WTC11 (cell line): ENCODE measurements around the gene ERC2. TPM values are rescaled to one million over a fixed set of nuclear protein-coding genes. Genes with fewer than 3 reads are reported as not detected.

Experiments used
- ATAC-seq: fragments of 200-7000 bp; cut with Tn5 transposase; 2 replicates; pipeline ENCODE4 v1.10.0; 2021; ENCODE audit warnings: mild to moderate bottlenecking, moderate library complexity
- CTCF ChIA-PET: fragments of 300-600 bp; sonication (Branson Sonifier 250); formaldehyde crosslinking; loops from one replicate; lab custom pipeline; 2021; ENCODE audit warnings: antibody characterized with exemption; lab: Charles Lee
- POLR2A ChIA-PET: fragments of 350-600 bp; sonication (Branson Sonifier 250); formaldehyde crosslinking; loops from one replicate; lab custom pipeline; 2021; ENCODE audit warnings: antibody characterized with exemption; lab: Charles Lee
- DNase-seq: peaks from one replicate; pipeline ENCODE4 v3.0.0; 2021; ENCODE audit warnings: low spot score
- H3K27ac Mint-ChIP-seq: 2 replicates; pipeline ENCODE4 v1.8.0; 2021; ENCODE audit warnings: mixed read lengths
- H3K27me3 Mint-ChIP-seq: 2 replicates; pipeline ENCODE4 v1.8.0; 2021; ENCODE audit warnings: low read depth, mild to moderate bottlenecking, moderate library complexity, mixed read lengths
- H3K36me3 Mint-ChIP-seq: 2 replicates; pipeline ENCODE4 v1.8.0; 2021; ENCODE audit warnings: mixed read lengths
- H3K4me1 Mint-ChIP-seq: 2 replicates; pipeline ENCODE4 v1.8.0; 2022; ENCODE audit warnings: mixed read lengths
- H3K4me3 Mint-ChIP-seq: 2 replicates; pipeline ENCODE4 v1.8.0; 2021; ENCODE audit warnings: mild to moderate bottlenecking, moderate library complexity, mixed read lengths
- H3K9me3 Mint-ChIP-seq: 2 replicates; pipeline ENCODE4 v1.8.0; 2021; ENCODE audit warnings: mixed read lengths
- ATF1 ChIP-seq: sonication (generic); formaldehyde crosslinking; IDR thresholded peaks from 2 replicates; pipeline ENCODE4 v1.8.1; 2023; ENCODE audit warnings: mild to moderate bottlenecking, moderate library complexity, missing genetic modification reagents
- CREM ChIP-seq: sonication (generic); formaldehyde crosslinking; IDR thresholded peaks from 2 replicates; pipeline ENCODE4 v1.8.1; 2022; ENCODE audit warnings: mild to moderate bottlenecking, missing genetic modification reagents, moderate library complexity
- EMX1 ChIP-seq: fragments of 250-450 bp; sonication (Bioruptor Pico); IDR thresholded peaks from 2 replicates; pipeline ENCODE4 v1.8.0; 2021; ENCODE audit warnings: mild to moderate bottlenecking
- FOXJ3 ChIP-seq: sonication (generic); formaldehyde crosslinking; IDR thresholded peaks from 2 replicates; pipeline ENCODE4 v1.9.0; 2021; ENCODE audit warnings: missing genetic modification reagents, mild to moderate bottlenecking, borderline replicate concordance
- GTF2I ChIP-seq: fragments of 250-450 bp; sonication (Bioruptor Pico); conservative IDR thresholded peaks from 2 replicates; pipeline ENCODE4 v1.4.0; 2021; ENCODE audit warnings: mild to moderate bottlenecking
- NFYB ChIP-seq: sonication (generic); formaldehyde crosslinking; conservative IDR thresholded peaks from 2 replicates; pipeline ENCODE4 v1.8.0; 2022; ENCODE audit warnings: low read depth, missing genetic modification reagents
- PRRX2 ChIP-seq: fragments of 250-450 bp; sonication (Bioruptor Pico); IDR thresholded peaks from 2 replicates; pipeline ENCODE4 v1.8.0; 2021; ENCODE audit warnings: mild to moderate bottlenecking
- SMAD3 ChIP-seq: sonication (generic); formaldehyde crosslinking; IDR thresholded peaks from 2 replicates; pipeline ENCODE4 v1.8.0; 2022; ENCODE audit warnings: missing genetic modification reagents, mild to moderate bottlenecking, borderline replicate concordance
- SMAD4 ChIP-seq: sonication (generic); formaldehyde crosslinking; IDR thresholded peaks from 2 replicates; pipeline ENCODE4 v1.8.0; 2022; ENCODE audit warnings: mild to moderate bottlenecking, missing genetic modification reagents
- SP1 ChIP-seq: sonication (generic); formaldehyde crosslinking; conservative IDR thresholded peaks from 2 replicates; pipeline ENCODE4 v1.8.1; 2022; ENCODE audit warnings: missing genetic modification reagents
- TEAD4 ChIP-seq: sonication (generic); formaldehyde crosslinking; IDR thresholded peaks from 2 replicates; pipeline ENCODE4 v1.8.0; 2022; ENCODE audit warnings: mild to moderate bottlenecking, missing genetic modification reagents
- TP53 ChIP-seq: sonication (generic); formaldehyde crosslinking; IDR thresholded peaks from 2 replicates; pipeline ENCODE4 v1.8.1; 2023; ENCODE audit warnings: mild to moderate bottlenecking, missing genetic modification reagents
- ZBTB21 ChIP-seq: sonication (generic); formaldehyde crosslinking; IDR thresholded peaks from 2 replicates; pipeline ENCODE4 v1.8.1; 2023; ENCODE audit warnings: mild to moderate bottlenecking, missing genetic modification reagents, borderline replicate concordance
- ZNF121 ChIP-seq: sonication (generic); formaldehyde crosslinking; IDR thresholded peaks from 2 replicates; pipeline ENCODE4 v1.8.0; 2023; ENCODE audit warnings: missing genetic modification reagents
- ZNF138 ChIP-seq: sonication (generic); formaldehyde crosslinking; conservative IDR thresholded peaks from 2 replicates; pipeline ENCODE4 v1.8.1; 2022; ENCODE audit warnings: mild to moderate bottlenecking, moderate library complexity, missing genetic modification reagents
- ZNF219 ChIP-seq: sonication (generic); formaldehyde crosslinking; IDR thresholded peaks from 2 replicates; pipeline ENCODE4 v1.8.0; 2023; ENCODE audit warnings: missing genetic modification reagents, mild to moderate bottlenecking, borderline replicate concordance
- ZNF396 ChIP-seq: fragments of 250-450 bp; sonication (Bioruptor Pico); IDR thresholded peaks from 2 replicates; pipeline ENCODE4 v1.8.0; 2021; ENCODE audit warnings: mild to moderate bottlenecking, moderate library complexity, borderline replicate concordance
- ZNF423 ChIP-seq: fragments of 250-450 bp; sonication (Bioruptor Pico); IDR thresholded peaks from 2 replicates; pipeline ENCODE4 v2.1.2; 2022; ENCODE audit warnings: mild to moderate bottlenecking, moderate library complexity
- total RNA-seq: library from RNA; stranded (reverse); gene quantifications from 3 replicates; pipeline ENCODE4 v1.2.3, GENCODE V29; 2021
- TF ChIP-seq, protein P1 (sequence below): sonication (generic); formaldehyde crosslinking; IDR thresholded peaks from 2 replicates; pipeline ENCODE4 v1.8.0; 2022; ENCODE audit warnings: missing genetic modification reagents
- TF ChIP-seq, protein P2 (sequence below): fragments of 250-450 bp; sonication (Bioruptor Pico); IDR thresholded peaks from 2 replicates; pipeline ENCODE4 v1.9.0; 2021; ENCODE audit warnings: moderate library complexity, mild to moderate bottlenecking, inconsistent platforms, borderline replicate concordance
- TF ChIP-seq, protein P3 (sequence below): sonication (generic); formaldehyde crosslinking; IDR thresholded peaks from 2 replicates; pipeline ENCODE4 v1.8.0; 2022; ENCODE audit warnings: mild to moderate bottlenecking, missing genetic modification reagents
- TF ChIP-seq, protein P4 (sequence below): fragments of 250-450 bp; sonication (Bioruptor Pico); IDR thresholded peaks from 2 replicates; pipeline ENCODE4 v1.9.0; 2021; ENCODE audit warnings: mild to moderate bottlenecking
- TF ChIP-seq, protein P5 (sequence below): sonication (generic); formaldehyde crosslinking; IDR thresholded peaks from 2 replicates; pipeline ENCODE4 v1.8.1; 2023; ENCODE audit warnings: mild to moderate bottlenecking, missing genetic modification reagents, borderline replicate concordance

The ERC2 gene
- total RNA-seq, 1 experiment from 2014 or later = 23.5 TPM

DNA sequence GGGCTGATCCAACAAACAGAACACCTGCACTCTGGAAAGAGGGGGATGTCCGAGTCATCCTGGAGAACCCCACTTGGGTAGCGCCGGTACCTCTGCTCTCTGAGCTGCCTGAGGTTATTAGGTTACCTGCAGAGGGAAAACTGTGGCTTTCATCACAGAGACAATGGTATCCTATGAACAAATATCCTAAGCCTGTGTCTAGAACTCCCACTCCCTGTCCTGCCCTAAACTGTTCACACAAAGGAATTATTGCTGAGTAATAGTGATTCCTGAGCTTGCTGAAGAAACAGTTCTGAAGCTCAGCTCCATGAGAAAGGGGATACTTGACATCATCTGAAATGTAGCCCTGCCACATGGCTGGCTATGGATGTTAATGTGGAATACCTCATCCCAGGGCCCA, 949.2 kb downstream of the ERC2 start:
- CTCF ChIA-PET = no interaction called here
- H3K9me3 Mint-ChIP-seq = no peaks in the 10 kb centered on the region
- TF ChIP-seq FOXJ3 = no peak
- TF ChIP-seq, protein P1, sequence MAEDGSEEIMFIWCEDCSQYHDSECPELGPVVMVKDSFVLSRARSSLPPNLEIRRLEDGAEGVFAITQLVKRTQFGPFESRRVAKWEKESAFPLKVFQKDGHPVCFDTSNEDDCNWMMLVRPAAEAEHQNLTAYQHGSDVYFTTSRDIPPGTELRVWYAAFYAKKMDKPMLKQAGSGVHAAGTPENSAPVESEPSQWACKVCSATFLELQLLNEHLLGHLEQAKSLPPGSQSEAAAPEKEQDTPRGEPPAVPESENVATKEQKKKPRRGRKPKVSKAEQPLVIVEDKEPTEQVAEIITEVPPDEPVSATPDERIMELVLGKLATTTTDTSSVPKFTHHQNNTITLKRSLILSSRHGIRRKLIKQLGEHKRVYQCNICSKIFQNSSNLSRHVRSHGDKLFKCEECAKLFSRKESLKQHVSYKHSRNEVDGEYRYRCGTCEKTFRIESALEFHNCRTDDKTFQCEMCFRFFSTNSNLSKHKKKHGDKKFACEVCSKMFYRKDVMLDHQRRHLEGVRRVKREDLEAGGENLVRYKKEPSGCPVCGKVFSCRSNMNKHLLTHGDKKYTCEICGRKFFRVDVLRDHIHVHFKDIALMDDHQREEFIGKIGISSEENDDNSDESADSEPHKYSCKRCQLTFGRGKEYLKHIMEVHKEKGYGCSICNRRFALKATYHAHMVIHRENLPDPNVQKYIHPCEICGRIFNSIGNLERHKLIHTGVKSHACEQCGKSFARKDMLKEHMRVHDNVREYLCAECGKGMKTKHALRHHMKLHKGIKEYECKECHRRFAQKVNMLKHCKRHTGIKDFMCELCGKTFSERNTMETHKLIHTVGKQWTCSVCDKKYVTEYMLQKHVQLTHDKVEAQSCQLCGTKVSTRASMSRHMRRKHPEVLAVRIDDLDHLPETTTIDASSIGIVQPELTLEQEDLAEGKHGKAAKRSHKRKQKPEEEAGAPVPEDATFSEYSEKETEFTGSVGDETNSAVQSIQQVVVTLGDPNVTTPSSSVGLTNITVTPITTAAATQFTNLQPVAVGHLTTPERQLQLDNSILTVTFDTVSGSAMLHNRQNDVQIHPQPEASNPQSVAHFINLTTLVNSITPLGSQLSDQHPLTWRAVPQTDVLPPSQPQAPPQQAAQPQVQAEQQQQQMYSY = no peak
- TF ChIP-seq PRRX2 (CRISPR knock-in tag) = no peak
- TF ChIP-seq, all 79 proteins: peak for 0
- POLR2A ChIA-PET = no interaction called here
- H3K36me3 Mint-ChIP-seq = no peaks in the 10 kb centered on the region
- ATAC-seq (no peak), DNase-seq (no peak)
- no peaks in the 10 kb centered on the region; the same call in 1 of the 2 replicates for H3K27me3 Mint-ChIP-seq
- peaks cover 50% of the 10 kb centered on the region for H3K4me1 Mint-ChIP-seq
- no peak overlapping the region for H3K27ac Mint-ChIP-seq
- no peak overlapping the region for H3K4me3 Mint-ChIP-seq

DNA sequence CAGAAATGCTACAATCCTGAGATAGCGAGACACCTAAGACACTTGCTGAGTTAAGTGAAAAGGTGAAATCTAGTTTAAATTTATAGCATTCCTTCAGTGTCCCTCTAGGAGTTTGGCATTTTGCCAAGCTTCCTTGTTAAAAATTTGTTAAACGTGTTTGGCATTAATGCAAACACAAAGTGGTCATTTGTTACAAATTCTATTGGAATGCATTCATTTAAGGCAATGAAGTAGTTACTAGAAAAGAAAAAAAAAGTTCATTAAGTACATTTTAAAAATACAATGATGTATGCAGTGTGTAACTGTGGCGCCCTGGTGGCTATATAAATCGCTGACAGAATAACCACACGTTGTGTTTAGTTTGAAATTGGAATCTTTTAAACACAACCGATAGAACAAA, 949.8 kb downstream of the ERC2 start:
- ChIA-PET CTCF (no interaction called here), POLR2A (no interaction called here)
- peaks cover 52% of the 10 kb centered on the region for H3K4me1 Mint-ChIP-seq
- no peak overlapping the region for H3K4me3 Mint-ChIP-seq
- H3K9me3 Mint-ChIP-seq = no peaks in the 10 kb centered on the region
- ATAC-seq = no peak
- DNase-seq = no peak
- no peak overlapping the region for H3K27ac Mint-ChIP-seq
- no peak for TF ChIP-seq TP53
- TF ChIP-seq SMAD3 (CRISPR knock-in tag) = no peak
- TF ChIP-seq TEAD4 (CRISPR knock-in tag) = no peak
- TF ChIP-seq, protein P2, sequence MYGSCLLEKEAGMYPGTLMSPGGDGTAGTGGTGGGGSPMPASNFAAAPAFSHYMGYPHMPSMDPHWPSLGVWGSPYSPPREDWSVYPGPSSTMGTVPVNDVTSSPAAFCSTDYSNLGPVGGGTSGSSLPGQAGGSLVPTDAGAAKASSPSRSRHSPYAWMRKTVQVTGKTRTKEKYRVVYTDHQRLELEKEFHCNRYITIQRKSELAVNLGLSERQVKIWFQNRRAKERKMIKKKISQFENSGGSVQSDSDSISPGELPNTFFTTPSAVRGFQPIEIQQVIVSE (CRISPR knock-in tag) = no peak
- TF ChIP-seq SMAD4 (CRISPR knock-in tag) = no peak
- TF ChIP-seq ZBTB21 = no peak
- no peak for TF ChIP-seq ZNF396 (CRISPR knock-in tag)
- TF ChIP-seq, protein P3, sequence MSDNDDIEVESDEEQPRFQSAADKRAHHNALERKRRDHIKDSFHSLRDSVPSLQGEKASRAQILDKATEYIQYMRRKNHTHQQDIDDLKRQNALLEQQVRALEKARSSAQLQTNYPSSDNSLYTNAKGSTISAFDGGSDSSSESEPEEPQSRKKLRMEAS (CRISPR knock-in tag) = no peak
- no peak for TF ChIP-seq ZNF423 (CRISPR knock-in tag)
- TF ChIP-seq, protein P4, sequence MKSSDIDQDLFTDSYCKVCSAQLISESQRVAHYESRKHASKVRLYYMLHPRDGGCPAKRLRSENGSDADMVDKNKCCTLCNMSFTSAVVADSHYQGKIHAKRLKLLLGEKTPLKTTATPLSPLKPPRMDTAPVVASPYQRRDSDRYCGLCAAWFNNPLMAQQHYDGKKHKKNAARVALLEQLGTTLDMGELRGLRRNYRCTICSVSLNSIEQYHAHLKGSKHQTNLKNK (CRISPR knock-in tag) = no peak
- TF ChIP-seq CREM = no peak
- no peak for TF ChIP-seq ZNF219 (CRISPR knock-in tag)
- no peak for TF ChIP-seq ZNF121
- TF ChIP-seq GTF2I (CRISPR knock-in tag) = no peak
- TF ChIP-seq ATF1 = no peak
- TF ChIP-seq, protein P5, sequence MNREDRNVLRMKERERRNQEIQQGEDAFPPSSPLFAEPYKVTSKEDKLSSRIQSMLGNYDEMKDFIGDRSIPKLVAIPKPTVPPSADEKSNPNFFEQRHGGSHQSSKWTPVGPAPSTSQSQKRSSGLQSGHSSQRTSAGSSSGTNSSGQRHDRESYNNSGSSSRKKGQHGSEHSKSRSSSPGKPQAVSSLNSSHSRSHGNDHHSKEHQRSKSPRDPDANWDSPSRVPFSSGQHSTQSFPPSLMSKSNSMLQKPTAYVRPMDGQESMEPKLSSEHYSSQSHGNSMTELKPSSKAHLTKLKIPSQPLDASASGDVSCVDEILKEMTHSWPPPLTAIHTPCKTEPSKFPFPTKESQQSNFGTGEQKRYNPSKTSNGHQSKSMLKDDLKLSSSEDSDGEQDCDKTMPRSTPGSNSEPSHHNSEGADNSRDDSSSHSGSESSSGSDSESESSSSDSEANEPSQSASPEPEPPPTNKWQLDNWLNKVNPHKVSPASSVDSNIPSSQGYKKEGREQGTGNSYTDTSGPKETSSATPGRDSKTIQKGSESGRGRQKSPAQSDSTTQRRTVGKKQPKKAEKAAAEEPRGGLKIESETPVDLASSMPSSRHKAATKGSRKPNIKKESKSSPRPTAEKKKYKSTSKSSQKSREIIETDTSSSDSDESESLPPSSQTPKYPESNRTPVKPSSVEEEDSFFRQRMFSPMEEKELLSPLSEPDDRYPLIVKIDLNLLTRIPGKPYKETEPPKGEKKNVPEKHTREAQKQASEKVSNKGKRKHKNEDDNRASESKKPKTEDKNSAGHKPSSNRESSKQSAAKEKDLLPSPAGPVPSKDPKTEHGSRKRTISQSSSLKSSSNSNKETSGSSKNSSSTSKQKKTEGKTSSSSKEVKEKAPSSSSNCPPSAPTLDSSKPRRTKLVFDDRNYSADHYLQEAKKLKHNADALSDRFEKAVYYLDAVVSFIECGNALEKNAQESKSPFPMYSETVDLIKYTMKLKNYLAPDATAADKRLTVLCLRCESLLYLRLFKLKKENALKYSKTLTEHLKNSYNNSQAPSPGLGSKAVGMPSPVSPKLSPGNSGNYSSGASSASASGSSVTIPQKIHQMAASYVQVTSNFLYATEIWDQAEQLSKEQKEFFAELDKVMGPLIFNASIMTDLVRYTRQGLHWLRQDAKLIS (CRISPR knock-in tag) = no peak
- TF ChIP-seq NFYB (CRISPR knock-in tag) = no peak
- TF ChIP-seq EMX1 = no peak
- no peak for TF ChIP-seq ZNF138 (CRISPR knock-in tag)
- no peak for TF ChIP-seq SP1 (CRISPR knock-in tag)
- H3K27me3 Mint-ChIP-seq = no peaks in the 10 kb centered on the region; the same call in 1 of the 2 replicates
- no peaks in the 10 kb centered on the region for H3K36me3 Mint-ChIP-seq
